Ovary (tissue), 9 donors: Measurements from ENCODE around the gene DNAAF5. TPM values are rescaled to one million over a fixed set of nuclear protein-coding genes. Genes with fewer than 3 reads are reported as not detected.
"Not testable (repeated sequence)": the region's sequence is repeated elsewhere in the genome, so short reads cannot be mapped to it uniquely, and the experiment has no call there.

ENCODE experiments used
- DNase-seq, 5 donors: peaks; one replicate each; pipeline ENCODE4 v3.0.0-alpha.2; 2019 to 2020
- H3K27ac ChIP-seq, 2 donors: fragments of 200-600 bp; one replicate each; pipeline versions ENCODE4 v1.5.1 to v1.8.0; 2019 to 2022
- H3K27me3 ChIP-seq: fragments of 200-600 bp; one replicate; pipeline ENCODE4 v1.8.0; 2022
- H3K36me3 ChIP-seq: fragments of 200-600 bp; sonication (generic); one replicate; pipeline ENCODE4 v1.5.1; 2019
- H3K4me1 ChIP-seq: one replicate; pipeline ENCODE4 v1.8.1; 2013; ENCODE audit warnings: mild to moderate bottlenecking, moderate library complexity; ENCODE audit not compliant: insufficient read depth
- H3K4me3 ChIP-seq: fragments of 200-600 bp; sonication (generic); one replicate; pipeline ENCODE4 v1.5.1; 2017
- H3K9me3 ChIP-seq, 2 donors: fragments of 200-600 bp in 1 of 2; sonication (generic) in 1 of 2; one replicate each; pipeline versions ENCODE4 v1.5.1 to v1.8.1; 2013 to 2019; ENCODE audit warnings: mild to moderate bottlenecking in 1 of 2, moderate library complexity in 1 of 2
- EP300 ChIP-seq: sonication (generic); formaldehyde crosslinking; IDR thresholded peaks from one replicate; pipeline ENCODE4 v1.6.1; 2017; ENCODE audit warnings: antibody characterized with exemption
- POLR2A ChIP-seq: fragments of 450-650 bp; IDR thresholded peaks from one replicate; pipeline ENCODE4 v1.6.1; 2017; ENCODE audit warnings: antibody characterized with exemption, mild to moderate bottlenecking, moderate library complexity
- WGBS, 3 donors: extraction: QIAGEN DNeasy Blood & Tissue Kit in 1 of 3; methylation state at CpG; one replicate each; pipeline versions ENCODE4 v1.1.5 to v1.1.7; 2013 to 2017; 5-methylcytosine and 5-hydroxymethylcytosine counted together
- intact Hi-C, 4 donors: fragments of 100-400 bp; cut with DNase I; formaldehyde crosslinking; loops; one replicate each; pipeline versions ENCODE4 v1.11.0 to v1.15.1; 2022 to 2023
- polyA plus RNA-seq, 2 donors: library from polyadenylated mRNA; stranded (reverse); fragments of 200-250 nt in 1 of 2; fragments of 350-450 nt in 1 of 2; fragmentation: Illumina TruSeq in 1 of 2; extraction: RNeasy Lipid Tissue Mini Kit (QIAGEN cat#74804) in 1 of 2; gene quantifications; one replicate each; pipeline ENCODE4 v1.2.3, GENCODE V29; 2013 to 2014
- total RNA-seq, 7 donors: library from RNA; depleted of rRNA in 2 of 7; stranded (reverse); fragments of >200 nt in 2 of 7; fragmentation: NEBNext Ultra II Directional in 3 of 7; extraction: Animal tissue kit (Norgen Biotek cat#: 25700) in 3 of 7; gene quantifications; one replicate each; pipeline versions ENCODE4 v1.1.0 to v1.2.4, GENCODE V29; 2016 to 2023
- TF ChIP-seq, protein P1 (sequence below), 3 donors: fragments of 450-650 bp in 2 of 3; fragments of 200-600 bp in 1 of 3; IDR thresholded peaks; one replicate each; pipeline versions ENCODE4 v1.5.1 to v1.8.0; 2016 to 2022; ENCODE audit warnings: antibody characterized with exemption in 3 of 3, mild to moderate bottlenecking in 1 of 3
- donor health status: DM: no; HTN: no; CAD: no; lungs with moderate emphysema.
- donor health status: DM: no; HTN: no; CAD: no.
- donor health status: Bipolar disorder and iron deficiency.
- donor health status: DM: yes; HTN: yes; CAD: no.
- donor health status: DM: no; HTN: no; CAD: no.
- donor health status: DM: yes; HTN: yes; CAD: no.

Gene DNAAF5
- total and polyA plus RNA-seq, 9 donors = 12.9 to 41.0 (median 21.3) TPM

DNA sequence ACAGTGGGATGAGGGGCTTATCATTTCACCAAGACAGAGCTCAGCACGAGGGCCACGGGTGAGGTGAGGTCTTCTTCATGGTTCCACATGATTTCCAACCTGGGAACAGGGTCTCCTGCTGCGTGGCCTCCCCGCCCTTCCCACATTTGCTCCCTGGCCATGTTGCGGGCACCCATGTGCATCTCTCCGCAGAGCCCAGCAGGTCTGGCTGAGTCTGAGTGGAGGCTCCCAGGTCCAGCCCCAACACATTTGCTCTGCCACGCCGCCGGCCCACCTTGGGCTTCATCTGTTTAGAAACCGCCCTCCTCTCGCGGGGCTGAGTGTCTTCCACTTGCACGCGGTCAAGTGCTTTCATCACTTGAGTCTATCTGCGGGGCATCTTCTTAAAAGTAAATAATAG lies 15.4 kb downstream of the DNAAF5 start:
- 83 to 92% (median 84%) methylated on average over 15 of the region's 15 CpGs for WGBS, 3 donors
- Histone ChIP-seq H3K27me3 (no peaks in the 10 kb centered on the region), H3K9me3 (no peaks in the 10 kb centered on the region), H3K4me1 (no peaks in the 10 kb centered on the region), H3K36me3 (no peaks in the 10 kb centered on the region), H3K4me3 (no peak overlapping the region), H3K27ac (no peak overlapping the region)
- intact Hi-C loops = no loop called here
- DNase-seq = peak in 3 of 5 donors; percentile 6 to 27 (median 10)
- no peak for TF ChIP-seq POLR2A
- TF ChIP-seq, protein P1, sequence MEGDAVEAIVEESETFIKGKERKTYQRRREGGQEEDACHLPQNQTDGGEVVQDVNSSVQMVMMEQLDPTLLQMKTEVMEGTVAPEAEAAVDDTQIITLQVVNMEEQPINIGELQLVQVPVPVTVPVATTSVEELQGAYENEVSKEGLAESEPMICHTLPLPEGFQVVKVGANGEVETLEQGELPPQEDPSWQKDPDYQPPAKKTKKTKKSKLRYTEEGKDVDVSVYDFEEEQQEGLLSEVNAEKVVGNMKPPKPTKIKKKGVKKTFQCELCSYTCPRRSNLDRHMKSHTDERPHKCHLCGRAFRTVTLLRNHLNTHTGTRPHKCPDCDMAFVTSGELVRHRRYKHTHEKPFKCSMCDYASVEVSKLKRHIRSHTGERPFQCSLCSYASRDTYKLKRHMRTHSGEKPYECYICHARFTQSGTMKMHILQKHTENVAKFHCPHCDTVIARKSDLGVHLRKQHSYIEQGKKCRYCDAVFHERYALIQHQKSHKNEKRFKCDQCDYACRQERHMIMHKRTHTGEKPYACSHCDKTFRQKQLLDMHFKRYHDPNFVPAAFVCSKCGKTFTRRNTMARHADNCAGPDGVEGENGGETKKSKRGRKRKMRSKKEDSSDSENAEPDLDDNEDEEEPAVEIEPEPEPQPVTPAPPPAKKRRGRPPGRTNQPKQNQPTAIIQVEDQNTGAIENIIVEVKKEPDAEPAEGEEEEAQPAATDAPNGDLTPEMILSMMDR (IDR thresholded peaks at IDR 0.05) = no peak
- no peak for TF ChIP-seq EP300

DNA sequence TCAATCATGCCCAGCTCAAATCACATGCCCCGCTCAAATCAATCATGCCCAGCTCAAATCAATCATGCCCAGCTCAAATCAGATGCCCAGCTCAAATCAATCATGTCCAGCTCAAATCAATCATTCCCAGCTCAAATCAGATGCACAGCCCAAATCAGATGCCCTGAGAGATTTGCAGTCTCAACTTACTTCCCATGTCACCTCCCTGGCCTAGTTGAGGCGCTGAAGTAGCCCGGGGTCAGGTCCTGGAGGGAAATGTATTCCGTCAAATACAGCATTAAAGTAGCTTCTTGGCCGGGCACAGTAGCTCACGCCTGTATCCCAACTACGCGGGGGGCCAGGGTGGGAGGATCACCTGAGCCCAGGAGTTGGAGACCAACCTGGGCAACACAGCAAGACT lies 16.3 kb downstream of the DNAAF5 start:
- intact Hi-C loops = no loop called here
- H3K4me1 ChIP-seq = no peaks in the 10 kb centered on the region
- H3K36me3 ChIP-seq = no peaks in the 10 kb centered on the region
- no peaks in the 10 kb centered on the region for H3K9me3 ChIP-seq
- TF ChIP-seq POLR2A = no peak
- no peak for TF ChIP-seq EP300
- TF ChIP-seq, protein P1 (IDR thresholded peaks at IDR 0.05) = no peak
- DNase-seq = peak in 1 of 5 donors; percentile 5
- H3K4me3 ChIP-seq = no peak overlapping the region
- no peaks in the 10 kb centered on the region for H3K27me3 ChIP-seq
- H3K27ac ChIP-seq = no peak overlapping the region
- WGBS, 3 donors = 76 to 88% (median 83%) methylated on average over 8 of the region's 8 CpGs

DNA sequence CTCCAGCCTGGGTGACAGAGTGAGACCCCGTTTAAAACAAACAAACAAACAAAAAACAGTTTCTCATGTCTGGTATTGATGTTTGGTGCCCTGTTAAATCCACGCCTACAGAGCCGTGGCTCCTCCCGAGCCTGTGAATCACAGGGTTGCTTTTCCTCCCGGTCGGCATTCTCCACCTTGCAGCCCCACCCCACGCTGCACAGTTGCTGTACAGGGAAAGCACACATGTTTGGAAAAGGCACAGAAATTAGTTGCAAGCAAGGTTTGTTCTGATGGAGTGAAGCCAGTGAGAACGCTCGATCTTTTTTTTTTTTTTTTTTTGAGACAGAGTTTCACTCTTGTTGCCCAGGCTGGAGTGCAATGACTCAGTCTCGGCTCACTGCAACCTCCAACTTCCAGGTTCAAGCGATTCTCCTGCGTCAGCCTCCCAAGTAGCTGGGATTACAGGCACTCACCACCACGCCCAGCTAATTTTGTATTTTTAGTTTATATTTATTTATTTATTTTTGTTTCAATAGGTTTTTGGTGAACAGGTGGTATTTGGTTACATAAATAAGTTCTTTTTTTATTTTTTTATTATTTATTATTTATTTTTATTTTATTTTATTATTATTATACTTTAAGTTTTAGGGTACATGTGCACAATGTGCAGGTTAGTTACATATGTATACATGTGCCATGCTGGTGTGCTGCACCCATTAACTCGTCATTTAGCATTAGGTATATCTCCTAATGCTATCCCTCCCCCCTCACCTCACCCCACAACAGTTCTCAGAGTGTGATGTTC lies 17.0 kb downstream of the DNAAF5 start:
- H3K9me3 ChIP-seq, H3K27me3 ChIP-seq, intact Hi-C loops, H3K4me3 ChIP-seq, H3K27ac ChIP-seq, H3K4me1 ChIP-seq, H3K36me3 ChIP-seq: not testable (repeated sequence)
- DNase-seq = peak in 1 of 5 donors; percentile 1
- WGBS, 3 donors = 87 to 90% (median 89%) methylated on average over 14 of the region's 14 CpGs

- H3K27me3 ChIP-seq, H3K36me3 ChIP-seq, H3K9me3 ChIP-seq, intact Hi-C loops, H3K4me3 ChIP-seq, H3K27ac ChIP-seq, DNase-seq, H3K4me1 ChIP-seq: not testable (repeated sequence)
- WGBS, 3 donors = 94 to 99% (median 97%) methylated on average over 5 of the region's 5 CpGs
Measured at GRCh38 chr7:744128-744520, 17.6 kb downstream of the DNAAF5 start.

DNA sequence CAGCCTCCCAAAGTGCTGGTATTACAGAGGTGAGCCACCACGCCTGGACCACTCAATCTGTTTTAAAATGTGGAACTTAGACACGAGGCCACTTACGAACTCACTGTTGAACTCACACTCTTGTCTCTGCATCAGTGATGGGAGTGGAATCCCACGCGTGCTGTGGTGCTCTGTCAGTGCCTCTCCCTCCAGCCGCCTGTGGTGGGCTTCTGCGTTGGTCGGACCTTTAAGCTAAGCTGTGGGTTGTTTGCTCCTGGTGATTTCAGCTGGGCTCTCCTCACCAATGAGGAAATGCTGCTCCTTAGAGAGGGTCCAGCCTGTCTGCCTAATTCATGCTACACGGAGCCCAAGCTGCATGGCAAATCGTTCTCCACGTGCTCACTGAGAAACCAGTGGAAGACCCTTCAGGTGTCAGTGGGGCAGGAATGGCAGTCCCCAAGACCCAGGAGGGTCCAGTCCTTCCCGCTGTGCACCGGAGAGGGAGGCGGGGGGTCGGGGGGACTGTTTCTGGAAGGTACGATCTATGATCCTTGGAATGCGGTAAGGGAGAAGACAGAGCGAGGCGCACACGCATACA lies 18.4 kb downstream of the DNAAF5 start:
- no peaks in the 10 kb centered on the region for H3K27me3 ChIP-seq
- 96% methylated on average over 20 of the region's 20 CpGs for whole genome bisulfite sequencing, 3 donors
- H3K36me3 ChIP-seq = no peaks in the 10 kb centered on the region
- intact Hi-C loops = no loop called here
- TF ChIP-seq EP300 (no peak), POLR2A (no peak)
- TF ChIP-seq, protein P1 (IDR thresholded peaks at IDR 0.05) = no peak
- H3K9me3 ChIP-seq = no peaks in the 10 kb centered on the region
- H3K4me1 ChIP-seq = no peaks in the 10 kb centered on the region
- DNase-seq = peak in 3 of 5 donors; percentile 5 to 24 (median 15)
- H3K27ac ChIP-seq = no peak overlapping the region
- no peak overlapping the region for H3K4me3 ChIP-seq
